GM10248 (cell line): ENCODE results near the gene POLA1.

ENCODE experiments used
- CTCF ChIA-PET: fragments of 300-600 bp; sonication (Branson Sonifier 250); formaldehyde crosslinking; extraction: SDS; loops from one replicate; lab custom pipeline; 2021; ENCODE audit warnings: antibody characterized with exemption; lab: Yijun Ruan, JAX
- POLR2A ChIA-PET: fragments of 350-650 bp; sonication (Branson Sonifier 250); formaldehyde crosslinking; extraction: SDS; loops from one replicate; lab custom pipeline; 2020; ENCODE audit warnings: antibody characterized with exemption; lab: Yijun Ruan, JAX
- DNase-seq: peaks from one replicate; pipeline ENCODE4 v3.0.0; 2012; ENCODE audit errors: extremely low spot score
- CTCF ChIP-seq: IDR thresholded peaks from 2 replicates; pipeline ENCODE4 v1.5.1; 2012; ENCODE audit warnings: mild to moderate bottlenecking, low read depth; ENCODE audit errors: extremely low read depth, missing control alignments, control extremely low read depth

The POLA1 gene

GRCh38 chrX:24657671-24658386, 35.9 kb upstream of the POLA1 start:
- DNase-seq: no peak
- POLR2A ChIA-PET: no interaction called here
- CTCF ChIA-PET: no interaction called here
- TF ChIP-seq CTCF: no peak

- no peak for DNase-seq
- CTCF ChIA-PET: no interaction called here
- no peak for TF ChIP-seq CTCF
- POLR2A ChIA-PET: no interaction called here
Measured at GRCh38 chrX:24658421-24658820, 35.3 kb upstream of the POLA1 start.

DNA sequence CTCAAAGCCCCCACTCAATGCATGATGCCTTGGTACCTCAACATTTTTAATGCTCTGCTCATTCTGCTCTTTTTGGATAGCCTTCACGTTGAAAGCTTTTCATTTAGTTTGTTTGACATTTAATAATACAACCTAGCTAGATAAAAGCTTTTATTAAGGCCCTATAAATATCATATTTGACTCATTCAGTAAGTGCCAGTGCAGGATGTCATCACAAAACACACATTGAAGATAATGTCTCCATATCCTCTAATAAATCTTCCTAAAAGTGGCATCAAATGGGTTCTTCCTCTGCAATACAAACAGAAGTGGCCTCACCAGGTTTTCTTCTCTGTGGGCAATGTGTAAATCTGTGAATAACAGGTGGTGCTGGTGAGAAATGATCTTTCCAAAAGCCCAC, 34.6 kb upstream of the POLA1 start:
- CTCF ChIA-PET: no interaction called here
- DNase-seq: no peak
- POLR2A ChIA-PET: no interaction called here
- no peak for TF ChIP-seq CTCF

- TF ChIP-seq CTCF: no peak
- POLR2A ChIA-PET: no interaction called here
- CTCF ChIA-PET: no interaction called here
- no peak for DNase-seq
Measured at GRCh38 chrX:24659646-24660045, 34.1 kb upstream of the POLA1 start.

DNA sequence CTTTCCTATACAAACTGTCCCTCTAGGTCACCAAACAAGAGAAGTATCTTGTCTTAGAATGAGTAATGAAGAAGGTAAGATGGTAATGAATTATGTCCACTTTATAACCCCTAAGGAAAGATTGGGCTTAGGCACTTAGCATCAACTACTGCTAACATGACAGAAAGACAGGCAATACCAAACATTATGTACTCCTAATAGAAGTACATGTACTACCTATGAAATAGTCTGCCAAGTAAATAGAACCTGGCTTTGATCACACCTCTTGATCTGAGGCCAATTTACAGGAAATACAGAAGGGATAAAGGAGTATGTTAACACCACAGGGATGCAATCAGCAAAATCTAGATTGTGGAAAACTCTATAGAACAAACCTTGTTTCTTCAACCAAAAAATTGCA, 32.4 kb upstream of the POLA1 start:
- DNase-seq: no peak
- no peak for TF ChIP-seq CTCF
- ChIA-PET CTCF (no interaction called here), POLR2A (no interaction called here)

GRCh38 chrX:24662352-24662751, 31.4 kb upstream of the POLA1 start:
- POLR2A ChIA-PET: no interaction called here
- no peak for DNase-seq
- CTCF ChIA-PET: interaction anchor here (1.4 kb wide), 1 partner anchor 14 kb away, joined by 3 read pairs; no protein-coding TSS in a partner anchor
- TF ChIP-seq CTCF: no peak

DNA sequence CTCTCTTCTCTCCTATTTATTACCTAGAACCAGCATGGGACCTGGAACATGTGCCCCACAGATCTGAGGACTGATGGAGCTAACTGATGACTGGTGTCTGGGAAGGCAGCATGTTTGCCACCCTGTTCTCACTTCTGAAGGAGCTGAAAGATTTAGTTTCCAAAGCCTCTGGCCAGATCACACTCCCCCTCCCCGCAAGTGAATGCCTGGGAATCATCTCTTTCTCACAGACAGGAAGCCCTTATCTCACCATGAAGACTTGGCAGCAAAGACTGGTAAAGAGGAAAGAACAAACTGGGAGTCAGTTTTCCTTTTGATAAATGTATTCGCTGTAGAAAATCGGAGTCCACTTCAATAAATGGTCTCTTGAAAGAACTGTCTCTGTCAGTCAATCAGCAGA, 25.6 kb upstream of the POLA1 start:
- no peak for DNase-seq
- ChIA-PET CTCF (interaction anchor here (1.7 kb wide), 1 partner anchor 9 kb away, joined by 6 read pairs; no protein-coding TSS in a partner anchor), POLR2A (no interaction called here)

More for the DNA sequence above, 25.6 kb upstream of the POLA1 start:
- no peak for TF ChIP-seq CTCF
